Fibroblast of lung (primary cell): ENCODE data around the gene CHN1. TPM values are rescaled to one million over a fixed set of nuclear protein-coding genes. Genes with fewer than 3 reads are reported as not detected.
A peak's percentile ranks its signal among the peaks of the same experiment; 100 is the strongest.

Source experiments
- DNase-seq, 2 donors: peaks; one replicate each; pipeline versions ENCODE4 v3.0.0 to v3.0.0-alpha.2; 2010; ENCODE audit warnings: low read depth in 2 of 2
- H2AFZ ChIP-seq: 2 replicates; pipeline ENCODE4 v1.5.1; 2012; ENCODE audit warnings: low read length, control low read depth, inconsistent platforms
- H3K27ac ChIP-seq: 2 replicates; pipeline ENCODE4 v1.5.1; 2011; ENCODE audit warnings: low read length, control low read depth; ENCODE audit not compliant: insufficient read depth
- H3K27me3 ChIP-seq: 2 replicates; pipeline ENCODE4 v1.5.1; 2011; ENCODE audit warnings: mild to moderate bottlenecking, low read length; ENCODE audit not compliant: control insufficient read depth, insufficient read depth
- H3K36me3 ChIP-seq: 2 replicates; pipeline ENCODE4 v1.5.1; 2011; ENCODE audit warnings: low read length; ENCODE audit not compliant: control insufficient read depth, insufficient read depth
- H3K4me1 ChIP-seq: 2 replicates; pipeline ENCODE4 v1.5.1; 2011; ENCODE audit warnings: low read length; ENCODE audit not compliant: control insufficient read depth, insufficient read depth; ENCODE audit errors: extremely low read depth
- H3K4me2 ChIP-seq: 2 replicates; pipeline ENCODE4 v1.5.1; 2011; ENCODE audit warnings: low read length, control low read depth; ENCODE audit not compliant: insufficient read depth; ENCODE audit errors: extremely low read depth
- H3K4me3 ChIP-seq, 4 experiments: fragments of 200-600 bp in 1 of 4; sonication (generic) in 1 of 4; replicated peaks in 1 of 4; 2 replicates each; pipeline ENCODE4 v1.5.1; 2011 to 2016; ENCODE audit warnings: low read length in 4 of 4, low read depth in 3 of 4, mild to moderate bottlenecking in 3 of 4, control low read depth in 2 of 4, inconsistent platforms in 1 of 4, mixed read lengths in 1 of 4; ENCODE audit not compliant: insufficient read depth in 1 of 4; ENCODE audit errors: control extremely low read depth in 1 of 4
- H3K79me2 ChIP-seq: 2 replicates; pipeline ENCODE4 v1.5.1; 2012; ENCODE audit warnings: mild to moderate bottlenecking, low read length, inconsistent platforms; ENCODE audit not compliant: control insufficient read depth, insufficient read depth
- H3K9ac ChIP-seq: 2 replicates; pipeline ENCODE4 v1.5.1; 2011; ENCODE audit warnings: mild to moderate bottlenecking, low read length, control low read depth; ENCODE audit not compliant: insufficient read depth
- H3K9me3 ChIP-seq: 2 replicates; pipeline ENCODE4 v1.5.1; 2012; ENCODE audit warnings: low read depth, low read length; ENCODE audit not compliant: control insufficient read depth, insufficient read depth
- H4K20me1 ChIP-seq: 2 replicates; pipeline ENCODE4 v1.5.1; 2011; ENCODE audit warnings: low read length; ENCODE audit not compliant: control insufficient read depth, insufficient read depth; ENCODE audit errors: extremely low read depth
- CTCF ChIP-seq, 2 donors: IDR thresholded peaks in 1 of 2; conservative IDR thresholded peaks in 1 of 2; 1 replicate in 1 of 2; 2 replicates in 1 of 2; pipeline ENCODE4 v1.5.1; 2011 to 2012; ENCODE audit warnings: low read length in 2 of 2, control low read depth in 1 of 2, inconsistent platforms in 1 of 2, low read depth in 1 of 2, mild to moderate bottlenecking in 1 of 2
- EZH2 ChIP-seq: IDR thresholded peaks from 2 replicates; pipeline ENCODE4 v1.5.1; 2012; ENCODE audit warnings: low read length, control low read depth, mild to moderate bottlenecking; ENCODE audit errors: missing control alignments
- polyA plus RNA-seq, 2 donors: library from polyadenylated mRNA; depleted of rRNA in 1 of 2; stranded (reverse) in 1 of 2; unstranded in 1 of 2; fragments of >200 nt; gene quantifications; 2 replicates each; pipeline ENCODE4 v1.2.1, GENCODE V29; 2011 to 2012; ENCODE audit warnings: missing spikeins in 1 of 2
- total RNA-seq: library from RNA; depleted of rRNA; stranded (reverse); fragments of >200 nt; gene quantifications from 2 replicates; pipeline ENCODE4 v1.2.1, GENCODE V29; 2014

The CHN1 gene
- total and polyA plus RNA-seq, 2 donors (not counting 1 experiment from before 2014, with no cell fraction given): 203 to 904 TPM

GRCh38 chr2:174800436-174801205 lies 204.6 kb downstream of the CHN1 start:
- H3K36me3 ChIP-seq: peaks cover 6% of the 10 kb centered on the region
- H3K9ac ChIP-seq: no peak overlapping the region
- no peak for DNase-seq
- no peak overlapping the region for H3K4me3 ChIP-seq
- no peak overlapping the region for H2AFZ ChIP-seq
- no peaks in the 10 kb centered on the region for H3K79me2 ChIP-seq
- no peaks in the 10 kb centered on the region for H3K27me3 ChIP-seq
- H3K9me3 ChIP-seq: no peaks in the 10 kb centered on the region
- H3K4me1 ChIP-seq: peaks cover 32% of the 10 kb centered on the region
- TF ChIP-seq EZH2: no peak
- no peak for TF ChIP-seq CTCF (conservative IDR thresholded peaks at IDR 0.05 in 1 of 2, IDR thresholded peaks at IDR 0.05 in 1 of 2; ENCODE audit: low read depth in 1 of 2, low read length in 2 of 2)
- peak overlapping the region; percentile 70 for H3K27ac ChIP-seq
- no peaks in the 10 kb centered on the region for H4K20me1 ChIP-seq
- H3K4me2 ChIP-seq: no peak overlapping the region

GRCh38 chr2:174798801-174799200 lies 206.4 kb downstream of the CHN1 start:
- H3K27ac ChIP-seq: peak overlapping the region; percentile 62
- no peaks in the 10 kb centered on the region for H3K9me3 ChIP-seq
- no peak overlapping the region for H3K4me3 ChIP-seq
- H3K9ac ChIP-seq: no peak overlapping the region
- TF ChIP-seq CTCF (conservative IDR thresholded peaks at IDR 0.05 in 1 of 2, IDR thresholded peaks at IDR 0.05 in 1 of 2; ENCODE audit: low read depth in 1 of 2, low read length in 2 of 2) (no peak), EZH2 (no peak)
- peaks cover 37% of the 10 kb centered on the region for H3K4me1 ChIP-seq
- DNase-seq: no peak
- peaks cover 4% of the 10 kb centered on the region for H3K36me3 ChIP-seq
- no peak overlapping the region for H2AFZ ChIP-seq
- no peak overlapping the region for H3K4me2 ChIP-seq
- H3K79me2 ChIP-seq: no peaks in the 10 kb centered on the region
- H3K27me3 ChIP-seq: no peaks in the 10 kb centered on the region
- H4K20me1 ChIP-seq: no peaks in the 10 kb centered on the region

GRCh38 chr2:174797781-174798276 lies 207.4 kb downstream of the CHN1 start:
- peaks cover 4% of the 10 kb centered on the region for H3K36me3 ChIP-seq
- no peak overlapping the region for H3K4me3 ChIP-seq
- TF ChIP-seq EZH2 (no peak), CTCF (conservative IDR thresholded peaks at IDR 0.05 in 1 of 2, IDR thresholded peaks at IDR 0.05 in 1 of 2; ENCODE audit: low read depth in 1 of 2, low read length in 2 of 2) (no peak)
- H3K9me3 ChIP-seq: no peaks in the 10 kb centered on the region
- peak overlapping the region; percentile 20 for H3K4me2 ChIP-seq
- peaks cover 33% of the 10 kb centered on the region for H3K4me1 ChIP-seq
- no peak overlapping the region for H2AFZ ChIP-seq
- DNase-seq: peak; percentile 50 to 60
- H3K27ac ChIP-seq: peak overlapping the region; percentile 62
- H3K9ac ChIP-seq: no peak overlapping the region
- H4K20me1 ChIP-seq: no peaks in the 10 kb centered on the region
- no peaks in the 10 kb centered on the region for H3K27me3 ChIP-seq
- no peaks in the 10 kb centered on the region for H3K79me2 ChIP-seq
